Non-pigmented ciliary epithelial cell (primary cell): Measurements from ENCODE around the gene CPA5.

Experiments
- DNase-seq: peaks from one replicate; pipeline ENCODE4 v3.0.0-alpha.2; 2010; ENCODE audit warnings: low read depth

Gene CPA5

GRCh38 chr7:130397051-130397757, 52.6 kb downstream of the CPA5 start:
- no peak for DNase-seq

GRCh38 chr7:130397758-130398073, 53.1 kb downstream of the CPA5 start:
- no peak for DNase-seq

DNA sequence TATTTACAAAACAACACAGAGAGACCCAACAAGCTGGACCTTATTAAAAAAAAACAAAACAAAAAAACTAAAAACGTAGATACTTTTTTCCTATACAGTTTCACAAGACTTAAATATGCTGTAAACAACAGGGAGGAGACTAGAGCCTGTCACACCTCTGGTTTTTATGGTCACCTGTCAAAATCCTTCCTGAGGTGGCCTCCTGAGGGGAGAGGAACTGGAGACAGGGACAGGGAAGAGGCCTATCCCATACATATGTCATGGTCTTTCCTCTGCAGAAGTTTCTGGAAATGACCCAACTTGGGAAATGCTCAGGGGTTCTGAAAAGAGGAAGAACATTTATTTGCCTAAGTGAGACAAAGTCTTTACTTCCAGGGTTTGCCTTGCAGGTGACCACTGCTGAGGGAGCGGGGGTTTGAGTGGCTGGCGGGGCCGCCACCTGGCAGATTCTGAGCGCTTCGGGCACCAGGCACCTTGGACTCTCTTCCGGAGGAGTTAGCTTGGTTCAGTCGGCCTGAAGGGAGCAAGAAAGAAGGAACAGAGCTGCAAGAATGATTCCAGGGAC, 54.0 kb downstream of the CPA5 start:
- no peak for DNase-seq

DNA sequence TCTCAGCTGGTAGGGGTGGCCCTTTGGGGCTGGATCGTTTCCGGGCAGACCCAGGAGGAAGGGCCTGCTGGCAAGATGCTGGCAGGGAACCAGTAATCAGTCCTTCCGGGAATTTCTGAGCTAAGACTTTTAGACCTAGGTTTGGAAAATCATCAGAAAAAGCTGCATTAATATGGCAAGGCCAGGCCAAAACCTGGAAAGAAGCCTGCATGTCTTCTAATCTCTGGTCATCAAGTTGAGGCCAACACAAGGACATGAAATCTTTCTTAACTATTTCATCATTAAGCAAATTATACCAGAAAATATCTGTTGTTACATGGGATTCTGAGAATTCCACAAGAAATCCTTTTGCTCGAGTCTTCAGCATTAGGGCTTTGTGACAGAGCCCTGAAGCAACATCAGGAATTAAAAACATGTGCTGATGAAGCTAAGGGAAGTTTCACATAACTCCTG, 55.5 kb downstream of the CPA5 start:
- DNase-seq = no peak

DNA sequence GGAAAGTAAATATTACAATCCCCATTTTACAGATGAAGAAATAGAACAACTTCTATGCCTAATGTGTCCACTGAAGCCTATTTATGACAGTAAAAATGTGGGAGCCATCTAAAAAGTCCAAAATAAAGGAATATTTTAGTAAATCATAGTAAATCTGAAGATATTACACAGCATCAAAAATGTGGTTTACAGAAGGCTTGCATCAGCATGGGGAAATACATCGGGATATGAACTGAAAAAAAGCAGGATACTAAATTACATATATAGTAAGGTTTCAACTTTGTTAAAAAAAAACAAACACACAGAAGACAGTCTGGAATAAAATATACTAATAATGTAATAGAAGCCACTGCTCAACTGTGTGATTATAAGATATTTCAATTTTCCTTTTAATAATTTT, 56.5 kb downstream of the CPA5 start:
- no peak for DNase-seq

DNA sequence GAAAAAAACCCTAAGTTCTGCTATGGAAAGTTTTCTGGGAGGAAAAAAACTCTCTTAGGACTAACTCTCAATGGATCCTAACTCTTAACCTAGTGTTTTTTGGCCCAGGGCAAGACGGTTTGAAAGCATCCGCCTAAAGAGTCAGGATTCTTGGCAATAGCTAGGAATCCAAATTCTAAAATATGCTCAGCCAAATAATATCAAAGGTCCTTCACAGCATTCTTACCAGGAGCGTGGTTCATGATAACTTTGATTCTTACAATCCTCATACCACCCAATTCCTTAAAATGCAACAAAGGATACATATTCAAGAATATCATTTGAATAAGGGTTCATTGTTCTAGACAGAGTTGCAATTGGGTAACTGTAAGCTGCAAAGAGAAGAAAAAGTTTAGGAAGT, 57.0 kb downstream of the CPA5 start:
- DNase-seq = no peak

DNA sequence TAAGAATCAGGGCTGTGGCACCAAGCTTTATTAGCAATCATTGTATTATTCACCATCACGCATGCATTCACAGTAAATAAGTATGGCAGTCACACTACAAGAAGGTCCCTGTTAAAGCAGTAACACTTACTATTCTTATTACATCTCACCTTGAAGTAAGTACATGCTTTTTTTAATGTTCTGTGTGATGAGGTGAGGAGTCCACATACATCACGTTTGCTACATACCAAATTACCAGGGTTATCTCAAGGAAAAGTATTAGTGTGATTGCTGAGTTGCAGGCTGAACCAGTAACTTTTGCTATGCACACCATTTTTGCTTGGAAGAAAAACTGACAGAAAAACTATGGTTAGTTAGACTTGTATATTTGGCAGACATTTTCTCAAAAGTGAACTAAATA, 60.4 kb downstream of the CPA5 start:
- DNase-seq = no peak

DNA sequence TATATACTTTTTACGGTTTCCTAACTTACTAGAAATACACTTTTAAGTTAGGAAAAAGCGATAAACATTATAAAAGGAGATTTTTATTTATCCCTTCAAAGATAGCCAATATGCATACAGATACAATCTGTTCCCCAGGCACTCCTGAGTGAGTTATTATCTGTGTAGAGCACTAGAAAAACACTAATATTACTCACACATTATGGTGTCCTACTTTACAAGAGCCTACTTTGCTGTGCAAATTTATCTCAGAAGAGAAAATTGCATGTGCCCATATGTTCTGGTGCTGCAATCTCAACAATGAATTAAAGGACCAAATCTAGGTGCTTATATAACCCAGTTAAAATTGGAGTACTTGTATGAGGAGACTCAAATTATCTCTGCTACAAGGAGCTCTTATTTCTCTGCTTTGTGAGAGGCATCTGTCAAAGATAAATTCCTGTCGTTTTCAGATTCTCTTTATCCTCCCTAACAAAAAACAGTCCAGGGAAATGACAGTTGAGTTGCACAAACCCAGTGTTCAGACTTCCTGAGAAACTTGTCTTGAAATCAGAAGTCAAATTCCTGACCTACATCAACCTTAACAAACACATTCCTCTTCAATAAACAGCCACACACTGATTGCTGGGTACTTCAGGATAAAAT, 64.6 kb downstream of the CPA5 start:
- DNase-seq = no peak

DNA sequence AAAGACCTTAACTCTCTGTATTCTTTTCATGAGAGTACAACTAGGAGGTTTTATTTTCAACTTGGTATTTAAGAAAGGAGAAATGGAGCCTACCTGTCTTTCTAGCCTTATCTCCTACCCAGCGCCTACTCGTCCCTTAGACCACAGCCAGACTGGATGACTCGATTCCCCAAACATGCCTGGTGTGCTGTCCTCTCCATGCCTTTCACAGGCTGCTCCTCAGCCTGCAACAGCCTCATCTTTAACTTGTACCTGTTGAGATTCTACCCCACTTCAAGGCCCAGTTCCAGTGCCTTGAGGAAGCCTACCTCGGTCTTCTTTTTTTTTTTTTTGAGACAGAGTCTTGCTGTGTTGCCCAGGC, 65.1 kb downstream of the CPA5 start:
- no peak for DNase-seq

DNA sequence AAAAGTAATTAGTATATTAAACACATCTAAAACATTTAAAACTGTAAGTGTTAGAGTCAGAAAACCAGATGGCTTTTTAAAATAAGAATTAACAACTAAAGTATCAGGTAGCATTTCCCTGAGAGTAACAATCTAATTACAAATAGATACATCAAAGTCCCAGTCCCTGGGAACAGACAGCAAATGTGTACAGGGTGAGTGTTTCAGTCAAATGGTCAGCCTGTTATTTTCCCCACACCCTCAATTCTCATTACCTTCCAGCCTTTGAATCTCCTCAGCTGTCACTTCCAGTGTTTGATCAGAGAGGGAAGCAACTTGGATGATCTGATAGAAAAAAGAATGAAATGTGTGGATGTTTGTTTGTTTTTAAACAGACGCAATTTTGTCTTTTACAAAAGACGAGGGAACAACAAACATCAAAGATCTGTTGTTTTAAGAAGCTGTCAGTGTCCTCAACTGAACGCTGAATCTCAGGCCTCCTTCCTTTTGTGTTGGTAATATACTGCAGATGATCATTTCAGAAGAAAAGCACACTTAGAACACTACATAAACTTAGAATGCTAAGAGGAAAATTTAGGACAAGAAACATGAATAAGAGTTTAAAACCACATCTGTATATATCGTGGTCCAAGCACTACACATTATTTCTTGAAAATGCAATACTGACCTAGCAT, 66.4 kb downstream of the CPA5 start:
- no peak for DNase-seq

DNA sequence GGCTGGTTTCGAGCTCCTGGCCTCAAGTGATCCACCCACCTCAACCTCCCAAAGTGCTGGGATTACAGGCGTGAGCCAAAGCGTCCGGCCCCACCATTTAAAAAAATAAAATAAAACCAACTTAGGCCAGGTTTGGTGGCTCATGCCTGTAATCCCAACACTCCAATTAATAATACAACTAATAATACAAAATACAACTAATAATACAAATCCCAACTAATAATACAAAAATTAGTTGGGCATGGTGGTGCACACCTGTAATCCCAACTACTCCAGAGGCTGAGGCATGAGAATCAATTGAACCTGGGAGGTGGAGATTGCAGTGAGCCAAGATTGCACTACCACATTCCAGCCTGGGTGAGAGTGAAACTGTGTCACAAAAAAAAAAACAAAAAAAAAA, 68.6 kb downstream of the CPA5 start:
- no peak for DNase-seq

DNA sequence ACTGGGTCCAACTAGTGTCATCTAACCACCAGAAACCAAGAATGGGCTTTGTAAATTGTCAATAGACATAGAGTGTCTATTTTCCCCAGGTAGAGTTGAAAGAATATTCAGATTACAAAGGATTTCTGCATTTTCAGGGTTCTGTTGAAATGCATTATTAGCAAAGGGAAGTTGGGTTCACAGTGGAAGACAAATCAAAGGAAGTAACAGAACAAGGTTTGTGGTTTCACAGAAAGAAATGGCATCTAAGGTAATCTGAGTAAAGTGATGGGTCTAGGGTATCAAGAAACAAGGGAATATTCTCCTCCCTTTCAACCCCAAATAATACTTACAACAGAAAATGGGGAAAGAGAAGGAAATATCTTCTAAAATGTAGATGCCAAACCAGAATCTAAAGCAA, 70.4 kb downstream of the CPA5 start:
- DNase-seq = no peak

- DNase-seq = no peak
Measured at GRCh38 chr7:130417213-130417612, 72.6 kb downstream of the CPA5 start.

GRCh38 chr7:130418306-130418705, 73.7 kb downstream of the CPA5 start:
- no peak for DNase-seq
